ENCODE measurements around the gene DAB2IP.

The DAB2IP gene

DNA sequence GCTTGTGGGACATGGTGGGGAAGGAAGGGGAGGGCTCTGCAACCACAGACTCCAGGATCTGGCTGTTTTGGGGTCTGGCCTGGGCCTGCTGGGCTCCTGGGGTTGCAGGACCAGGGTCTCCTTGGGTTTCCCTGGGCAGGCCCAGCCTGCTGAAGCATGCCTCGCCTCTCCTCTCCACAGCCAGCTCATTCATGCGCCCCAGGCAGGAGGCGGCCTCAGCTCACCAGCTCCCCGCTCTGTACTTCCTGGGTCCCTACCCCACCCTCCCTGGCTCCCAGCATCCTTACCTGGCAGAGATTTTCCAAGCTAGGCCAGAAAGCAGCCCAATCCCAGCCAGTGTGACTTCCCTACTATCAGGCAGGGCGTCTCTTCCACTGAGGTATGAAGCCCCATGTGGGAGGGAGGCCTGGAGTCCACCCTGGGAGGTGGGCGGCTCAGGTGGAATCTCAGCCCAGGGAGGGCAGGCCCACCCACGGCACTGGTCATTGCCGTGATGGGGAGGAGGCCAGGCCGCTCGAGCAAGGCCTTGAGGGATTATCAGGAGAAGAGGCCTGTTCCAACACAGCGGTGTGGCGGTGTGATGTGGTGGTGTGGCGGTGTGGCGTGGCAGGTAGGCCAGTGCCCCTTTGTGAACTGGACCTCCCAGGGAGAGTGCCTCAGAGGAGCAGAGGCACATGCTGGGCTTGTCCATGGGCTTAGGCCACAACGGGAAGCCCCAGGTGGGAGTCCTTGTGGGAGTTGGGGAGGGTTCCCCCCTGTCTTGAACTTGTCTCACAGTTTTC, 103.4 kb downstream of the DAB2IP start:
- FAIRE-seq = no peak
- no peak for DNase-seq (ENCODE audit: insufficient read length, low spot score)

DNA sequence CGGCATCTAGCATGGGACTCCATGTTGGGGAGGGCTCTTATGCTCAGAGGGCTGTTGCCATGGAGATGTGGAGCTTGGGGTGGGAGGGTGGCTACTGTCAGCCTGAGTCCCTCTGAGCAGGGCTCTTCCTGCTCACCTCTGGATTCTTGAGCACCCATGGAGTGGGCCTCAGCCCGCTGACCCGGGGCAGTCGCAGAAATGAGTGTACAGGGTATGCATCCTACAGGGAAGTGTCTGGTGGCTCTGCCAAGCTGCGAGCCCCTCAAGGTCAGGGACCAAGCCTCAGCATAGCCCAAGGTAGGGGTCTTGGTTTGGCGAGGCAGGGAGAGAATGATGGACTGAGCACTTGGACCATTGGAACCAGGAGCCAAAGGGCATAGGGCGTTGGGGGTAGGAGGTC, 104.1 kb downstream of the DAB2IP start:
- DNase-seq (ENCODE audit: insufficient read length, low spot score) = no peak
- no peak for FAIRE-seq

DNA sequence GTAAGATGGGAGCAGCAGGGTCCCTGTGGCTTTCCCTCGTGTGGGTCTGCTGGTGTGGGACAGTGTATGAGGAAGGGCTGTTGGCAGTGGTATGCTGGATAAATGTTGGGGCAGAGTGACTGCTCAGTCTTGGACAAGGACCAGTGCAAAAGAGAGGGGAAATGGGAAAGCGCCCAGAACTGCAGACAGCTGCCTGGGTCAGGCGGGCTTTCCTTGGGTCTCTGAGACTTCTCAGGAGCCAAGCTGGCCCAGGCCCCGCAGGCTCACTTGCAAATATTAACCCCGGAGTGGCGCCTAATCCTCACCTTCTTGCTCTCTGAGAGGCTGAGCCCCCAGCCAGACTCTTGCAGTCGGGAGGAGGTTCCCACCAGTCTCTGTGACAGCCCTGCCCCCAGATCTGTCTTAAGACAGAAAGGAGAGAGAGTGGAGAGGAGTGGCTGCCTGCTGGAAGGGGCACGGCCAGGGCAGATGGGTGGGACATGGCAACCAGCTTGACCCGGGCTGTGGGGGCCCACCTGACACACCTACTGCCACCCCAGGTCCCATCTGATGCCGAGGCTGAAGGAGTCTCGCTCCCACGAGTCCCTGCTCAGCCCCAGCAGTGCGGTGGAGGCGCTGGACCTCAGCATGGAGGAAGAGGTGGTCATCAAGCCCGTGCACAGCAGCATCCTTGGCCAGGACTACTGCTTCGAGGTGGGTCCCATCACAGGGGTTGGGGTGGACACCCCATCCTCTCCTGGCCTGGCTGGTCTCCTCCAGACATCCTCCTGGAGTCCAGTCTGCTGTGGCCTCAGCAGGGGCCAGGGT, 105.2 kb downstream of the DAB2IP start:
- DNase-seq (ENCODE audit: insufficient read length, low spot score) (no peak), FAIRE-seq (no peak)

- FAIRE-seq = no peak
- DNase-seq (ENCODE audit: insufficient read length, low spot score) = no peak
Measured at GRCh38 chr9:121757281-121757585, 105.8 kb downstream of the DAB2IP start.

GRCh38 chr9:121758693-121759092, 107.3 kb downstream of the DAB2IP start:
- DNase-seq (ENCODE audit: insufficient read length, low spot score) (no peak), FAIRE-seq (no peak)

GRCh38 chr9:121759996-121760395, 108.6 kb downstream of the DAB2IP start:
- no peak for FAIRE-seq
- DNase-seq (ENCODE audit: insufficient read length, low spot score) = no peak

- FAIRE-seq (no peak), DNase-seq (ENCODE audit: insufficient read length, low spot score) (no peak)
Measured at GRCh38 chr9:121760571-121760970, 109.1 kb downstream of the DAB2IP start.

DNA sequence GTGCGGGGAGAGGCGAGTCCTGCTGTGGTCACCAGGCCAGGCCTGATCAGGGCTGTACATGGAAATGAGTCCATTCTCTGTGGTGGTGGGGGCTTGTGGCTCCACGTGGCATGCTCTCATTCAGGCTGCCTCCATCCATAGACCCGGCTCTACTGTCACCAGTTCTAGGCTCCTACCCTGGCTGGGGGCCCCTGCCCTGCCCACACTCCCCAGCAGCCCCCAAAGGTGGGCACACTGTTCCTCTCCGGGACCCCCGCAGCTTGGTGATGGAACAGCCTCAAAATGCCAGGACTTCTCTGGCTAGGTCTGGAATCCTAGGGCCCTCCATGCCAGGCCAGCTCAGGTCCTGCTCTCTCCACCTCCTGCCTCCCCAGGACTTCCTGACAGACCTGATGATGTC, 111.7 kb downstream of the DAB2IP start:
- FAIRE-seq (no peak), DNase-seq (ENCODE audit: insufficient read length, low spot score) (no peak)

DNA sequence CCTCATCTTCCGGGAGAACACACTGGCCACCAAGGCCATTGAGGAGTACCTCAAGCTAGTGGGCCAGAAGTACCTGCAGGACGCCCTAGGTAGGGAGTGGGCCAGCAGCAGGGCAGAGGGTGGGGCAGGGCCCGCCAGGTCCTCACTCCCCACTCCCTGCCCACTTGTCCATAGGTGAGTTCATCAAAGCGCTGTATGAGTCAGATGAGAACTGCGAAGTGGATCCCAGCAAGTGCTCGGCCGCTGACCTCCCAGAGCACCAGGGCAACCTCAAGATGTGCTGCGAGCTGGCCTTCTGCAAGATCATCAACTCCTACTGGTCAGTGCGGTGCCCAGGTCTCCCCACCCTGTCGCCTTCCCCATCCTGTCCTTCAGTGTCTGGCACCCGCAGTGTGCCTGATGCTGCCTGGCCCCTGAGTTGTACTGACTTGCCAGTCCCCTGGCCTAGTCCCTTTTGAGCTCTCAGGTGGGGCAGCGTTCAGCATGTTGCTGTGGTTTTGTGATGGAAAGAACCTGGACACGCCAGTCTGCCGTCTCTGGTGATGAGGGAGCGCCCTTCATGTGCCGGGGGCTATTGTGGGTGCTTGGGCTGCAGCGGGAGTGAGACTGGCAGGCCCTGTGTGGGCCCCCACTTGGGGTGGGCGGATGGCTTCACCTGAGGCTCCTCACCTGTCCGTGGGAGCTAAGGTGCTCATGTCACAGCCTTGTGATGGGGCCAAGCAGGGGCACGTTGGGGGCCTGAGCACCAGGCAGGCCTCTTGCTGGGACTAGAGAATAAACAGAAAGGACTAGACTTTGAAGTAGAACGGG, 112.3 kb downstream of the DAB2IP start:
- no peak for FAIRE-seq
- no peak for DNase-seq (ENCODE audit: insufficient read length, low spot score)

DNA sequence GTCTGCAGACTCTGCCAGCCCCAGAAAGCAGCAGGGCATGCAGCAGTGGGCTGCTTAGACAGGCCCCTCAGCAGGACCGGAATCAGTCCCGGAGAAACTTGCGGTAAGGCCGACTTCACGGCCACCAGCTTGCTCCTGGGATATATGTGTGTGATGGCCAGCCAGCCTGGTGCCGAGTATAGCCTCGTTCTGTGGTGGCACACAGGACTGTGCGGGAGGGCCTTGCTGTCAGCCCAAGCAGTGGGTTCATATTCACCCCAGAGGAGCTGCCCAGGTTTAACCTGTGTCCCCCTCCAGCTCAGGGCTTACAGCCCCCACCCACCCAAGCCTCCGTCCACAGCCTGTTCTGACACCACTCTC, 112.9 kb downstream of the DAB2IP start:
- no peak for DNase-seq (ENCODE audit: insufficient read length, low spot score)
- no peak for FAIRE-seq

- DNase-seq (ENCODE audit: insufficient read length, low spot score) = no peak
- no peak for FAIRE-seq
Measured at GRCh38 chr9:121765021-121765950, 113.9 kb downstream of the DAB2IP start.

DNA sequence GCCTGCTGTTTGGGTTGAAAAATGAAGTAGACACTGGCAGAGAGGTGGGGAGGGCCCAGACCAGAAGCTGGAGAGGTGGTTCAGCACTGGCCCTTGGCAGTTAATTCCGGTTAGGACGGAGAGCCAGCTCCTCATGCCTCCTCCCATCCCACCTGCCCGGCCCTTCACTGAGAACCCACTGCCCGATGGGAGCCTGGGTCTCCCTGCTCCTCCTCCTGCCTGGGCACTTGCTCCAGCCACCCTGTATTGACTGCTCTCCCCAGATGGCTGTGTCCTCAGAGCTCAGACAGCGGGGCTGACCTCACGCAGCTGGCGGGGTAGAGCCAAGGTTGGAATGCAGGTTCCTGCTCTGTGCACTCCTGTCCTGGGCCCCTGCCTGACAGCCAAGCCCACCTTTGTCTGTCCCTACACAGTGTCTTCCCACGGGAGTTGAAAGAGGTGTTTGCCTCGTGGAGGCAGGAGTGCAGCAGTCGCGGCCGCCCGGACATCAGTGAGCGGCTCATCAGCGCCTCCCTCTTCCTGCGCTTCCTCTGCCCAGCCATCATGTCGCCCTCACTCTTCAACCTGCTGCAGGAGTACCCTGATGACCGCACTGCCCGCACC, 114.7 kb downstream of the DAB2IP start:
- FAIRE-seq (no peak), DNase-seq (ENCODE audit: insufficient read length, low spot score) (no peak)

DNA sequence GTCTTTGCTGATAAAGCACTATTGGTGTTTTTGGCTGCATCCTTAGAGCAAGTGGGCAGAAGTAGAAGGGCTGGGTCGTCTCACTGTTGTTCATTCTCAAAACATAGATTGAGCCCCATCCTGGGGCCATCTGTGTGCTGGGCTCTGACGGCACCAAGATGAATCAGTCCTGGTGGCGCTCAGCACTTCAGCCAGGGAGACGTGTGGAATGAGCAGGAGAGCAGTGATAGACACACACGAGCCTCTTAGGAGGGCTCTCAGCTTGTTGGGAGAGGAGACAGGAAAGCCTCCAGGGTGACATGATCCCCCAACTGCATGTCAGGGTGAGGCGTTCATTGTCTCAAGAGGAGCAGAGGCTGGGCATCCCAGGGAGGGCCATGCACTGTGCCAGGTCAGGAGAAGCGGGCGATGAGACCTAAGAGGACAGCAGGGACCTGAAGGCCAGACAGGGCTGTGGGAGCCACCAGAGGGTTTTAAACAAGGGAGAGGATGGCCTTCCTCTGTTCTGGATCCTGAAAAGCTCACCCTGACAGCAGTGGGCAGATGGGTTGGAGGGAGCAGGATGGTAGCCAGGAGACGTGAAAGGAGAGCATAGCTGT, 115.8 kb downstream of the DAB2IP start:
- DNase-seq (ENCODE audit: insufficient read length, low spot score) (no peak), FAIRE-seq (no peak)

- FAIRE-seq (no peak), DNase-seq (ENCODE audit: insufficient read length, low spot score) (no peak)
Measured at GRCh38 chr9:121768416-121769015, 117.1 kb downstream of the DAB2IP start.

DNA sequence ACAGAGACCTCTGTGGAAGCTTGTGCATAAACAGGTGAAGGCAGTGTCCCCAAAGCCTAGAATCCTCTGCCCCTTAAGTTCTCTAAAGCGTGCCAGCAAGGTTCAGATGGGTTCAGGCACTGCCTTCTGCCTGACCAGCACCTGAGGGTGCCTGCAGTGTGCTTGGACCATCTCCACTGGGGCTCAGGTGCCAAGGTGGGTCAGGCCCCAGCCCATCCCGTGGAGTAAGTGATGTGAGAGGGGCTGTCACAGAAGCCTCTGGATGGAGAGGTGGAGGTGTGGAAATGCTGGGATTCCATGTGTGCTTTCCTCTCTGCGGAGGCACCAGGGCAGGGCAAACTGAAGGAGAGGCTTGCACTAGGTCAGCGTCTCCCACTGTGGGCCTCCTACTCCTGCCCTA, 118.5 kb downstream of the DAB2IP start:
- no peak for FAIRE-seq
- no peak for DNase-seq (ENCODE audit: insufficient read length, low spot score)

DNA sequence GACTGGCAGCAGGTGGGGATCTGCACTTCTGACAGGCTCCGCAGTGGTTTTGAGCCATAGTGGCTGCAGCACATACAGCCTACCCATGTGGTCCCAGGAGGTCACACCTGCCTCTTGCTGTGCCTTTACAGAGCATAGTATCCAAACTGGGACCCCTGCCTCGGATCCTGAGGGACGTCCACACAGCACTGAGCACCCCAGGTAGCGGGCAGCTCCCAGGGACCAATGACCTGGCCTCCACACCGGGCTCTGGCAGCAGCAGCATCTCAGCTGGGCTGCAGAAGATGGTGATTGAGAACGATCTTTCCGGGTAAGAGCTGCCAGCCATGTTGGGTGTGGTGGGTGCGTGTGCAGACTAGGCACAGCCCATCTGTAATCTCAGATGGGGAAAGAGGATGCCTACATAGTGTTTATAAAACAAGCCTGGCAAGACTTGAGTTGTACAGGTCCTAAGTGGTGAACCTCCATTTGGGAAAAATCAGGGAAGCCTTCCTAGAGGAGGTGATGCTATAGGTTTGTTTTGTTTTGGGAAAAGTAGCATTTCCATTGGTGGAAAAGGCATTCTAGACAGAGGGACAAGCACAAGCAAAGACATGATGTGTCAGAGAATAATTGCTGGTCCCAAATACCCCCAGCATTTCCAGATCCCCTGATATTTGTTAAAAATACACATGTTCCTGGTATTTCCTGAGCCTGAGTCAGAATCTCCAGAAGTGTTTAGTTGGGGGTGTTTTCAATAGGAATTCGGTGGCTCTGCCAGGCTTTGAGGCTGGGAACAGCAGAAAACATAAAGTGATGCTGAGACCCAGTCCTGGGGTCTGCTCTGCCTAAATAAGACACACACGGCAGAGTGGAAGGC, 119.2 kb downstream of the DAB2IP start:
- FAIRE-seq = no peak
- DNase-seq (ENCODE audit: insufficient read length, low spot score) = no peak

GRCh38 chr9:121771418-121771817, 120.0 kb downstream of the DAB2IP start:
- DNase-seq (ENCODE audit: insufficient read length, low spot score) = no peak
- FAIRE-seq = no peak

DNA sequence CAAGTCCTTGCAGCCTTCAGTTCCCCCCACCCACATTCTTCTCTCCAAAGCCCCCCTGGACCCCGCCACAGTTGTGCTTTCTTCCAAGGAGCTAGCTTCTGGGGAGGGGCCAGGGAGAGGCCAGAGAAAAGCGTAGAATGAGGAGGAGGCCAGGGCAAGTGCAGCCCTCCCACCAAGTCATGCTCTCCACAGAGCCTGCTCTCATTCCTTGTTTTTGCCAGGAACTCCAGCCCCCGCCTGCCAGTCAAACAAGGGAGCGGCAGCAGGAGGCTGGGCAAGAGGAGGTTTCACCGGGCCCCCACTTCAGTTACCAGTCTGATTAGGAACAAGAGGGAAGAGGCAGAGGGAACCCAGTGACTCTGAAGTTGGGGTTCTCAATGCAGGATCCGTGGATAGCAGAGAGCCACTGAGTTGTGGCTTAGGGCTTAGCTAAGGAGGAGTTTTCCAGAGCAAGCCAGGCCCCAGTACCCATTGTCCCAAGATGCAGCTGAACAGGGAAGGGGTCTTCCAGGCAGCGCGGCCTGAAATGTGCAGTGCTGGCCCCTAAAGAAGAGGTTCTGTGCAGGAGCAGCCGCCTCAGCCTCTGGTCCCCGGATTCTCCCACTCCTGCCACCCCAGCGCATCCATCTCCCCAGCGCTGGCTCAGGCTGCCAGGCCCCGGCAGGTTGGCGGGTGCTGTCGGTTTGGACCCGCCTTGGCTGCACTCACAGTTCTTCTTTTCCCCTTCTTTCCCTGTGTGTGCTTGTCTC, 120.6 kb downstream of the DAB2IP start:
- no peak for FAIRE-seq
- DNase-seq (ENCODE audit: insufficient read length, low spot score) = no peak

Data from GM19239 (cell line).